WTC11 (cell line): ENCODE data around the gene USH2A. TPM values are rescaled to one million over a fixed set of nuclear protein-coding genes. Genes with fewer than 3 reads are reported as not detected.

Experiments used
- ATAC-seq: fragments of 200-7000 bp; cut with Tn5 transposase; 2 replicates; pipeline ENCODE4 v1.10.0; 2021; ENCODE audit warnings: mild to moderate bottlenecking, moderate library complexity
- CTCF ChIA-PET: fragments of 300-600 bp; sonication (Branson Sonifier 250); formaldehyde crosslinking; loops from one replicate; lab custom pipeline; 2021; ENCODE audit warnings: antibody characterized with exemption; lab: Charles Lee
- POLR2A ChIA-PET: fragments of 350-600 bp; sonication (Branson Sonifier 250); formaldehyde crosslinking; loops from one replicate; lab custom pipeline; 2021; ENCODE audit warnings: antibody characterized with exemption; lab: Charles Lee
- DNase-seq: peaks from one replicate; pipeline ENCODE4 v3.0.0; 2021; ENCODE audit warnings: low spot score
- H3K27ac Mint-ChIP-seq: 2 replicates; pipeline ENCODE4 v1.8.0; 2021; ENCODE audit warnings: mixed read lengths
- H3K27me3 Mint-ChIP-seq: 2 replicates; pipeline ENCODE4 v1.8.0; 2021; ENCODE audit warnings: low read depth, mild to moderate bottlenecking, moderate library complexity, mixed read lengths
- H3K36me3 Mint-ChIP-seq: 2 replicates; pipeline ENCODE4 v1.8.0; 2021; ENCODE audit warnings: mixed read lengths
- H3K4me1 Mint-ChIP-seq: 2 replicates; pipeline ENCODE4 v1.8.0; 2022; ENCODE audit warnings: mixed read lengths
- H3K4me3 Mint-ChIP-seq: 2 replicates; pipeline ENCODE4 v1.8.0; 2021; ENCODE audit warnings: mild to moderate bottlenecking, moderate library complexity, mixed read lengths
- H3K9me3 Mint-ChIP-seq: 2 replicates; pipeline ENCODE4 v1.8.0; 2021; ENCODE audit warnings: mixed read lengths
- CREM ChIP-seq: sonication (generic); formaldehyde crosslinking; IDR thresholded peaks from 2 replicates; pipeline ENCODE4 v1.8.1; 2022; ENCODE audit warnings: mild to moderate bottlenecking, missing genetic modification reagents, moderate library complexity
- JAZF1 ChIP-seq: fragments of 250-450 bp; sonication (Bioruptor Pico); IDR thresholded peaks from 2 replicates; pipeline ENCODE4 v1.9.0; 2021; ENCODE audit warnings: moderate library complexity, mild to moderate bottlenecking, inconsistent platforms
- JUN ChIP-seq: sonication (generic); formaldehyde crosslinking; IDR thresholded peaks from 2 replicates; pipeline ENCODE4 v1.8.0; 2023; ENCODE audit warnings: mild to moderate bottlenecking, missing genetic modification reagents
- KAT7 ChIP-seq: sonication (generic); formaldehyde crosslinking; IDR thresholded peaks from 2 replicates; pipeline ENCODE4 v1.8.1; 2023; ENCODE audit warnings: missing genetic modification reagents, mild to moderate bottlenecking, borderline replicate concordance
- NFATC4 ChIP-seq: fragments of 250-450 bp; sonication (Bioruptor Pico); IDR thresholded peaks from 2 replicates; pipeline ENCODE4 v1.9.0; 2021; ENCODE audit warnings: mild to moderate bottlenecking
- RELA ChIP-seq: sonication (generic); formaldehyde crosslinking; IDR thresholded peaks from 2 replicates; pipeline ENCODE4 v1.8.1; 2022; ENCODE audit warnings: missing genetic modification reagents, mild to moderate bottlenecking, borderline replicate concordance
- TEAD1 ChIP-seq: sonication (generic); formaldehyde crosslinking; IDR thresholded peaks from 2 replicates; pipeline ENCODE4 v1.8.0; 2022; ENCODE audit warnings: mild to moderate bottlenecking, missing genetic modification reagents
- ZBTB21 ChIP-seq: sonication (generic); formaldehyde crosslinking; IDR thresholded peaks from 2 replicates; pipeline ENCODE4 v1.8.1; 2023; ENCODE audit warnings: mild to moderate bottlenecking, missing genetic modification reagents, borderline replicate concordance
- ZNF263 ChIP-seq: sonication (generic); formaldehyde crosslinking; IDR thresholded peaks from 2 replicates; pipeline ENCODE4 v1.8.1; 2022; ENCODE audit warnings: low read depth, mild to moderate bottlenecking, moderate library complexity, missing genetic modification reagents
- total RNA-seq: library from RNA; stranded (reverse); gene quantifications from 3 replicates; pipeline ENCODE4 v1.2.3, GENCODE V29; 2021
- TF ChIP-seq, protein P1 (sequence below): sonication (generic); formaldehyde crosslinking; IDR thresholded peaks from 2 replicates; pipeline ENCODE4 v1.8.0; 2022; ENCODE audit warnings: mild to moderate bottlenecking, missing genetic modification reagents
- TF ChIP-seq, protein P2 (sequence below): sonication (generic); formaldehyde crosslinking; conservative IDR thresholded peaks from 2 replicates; pipeline ENCODE4 v1.8.1; 2023; ENCODE audit warnings: mild to moderate bottlenecking, low read depth, missing genetic modification reagents, moderate library complexity
- TF ChIP-seq, protein P3 (sequence below): sonication (generic); formaldehyde crosslinking; IDR thresholded peaks from 2 replicates; pipeline ENCODE4 v1.8.1; 2022; ENCODE audit warnings: mild to moderate bottlenecking, missing genetic modification reagents, moderate library complexity, borderline replicate concordance
- TF ChIP-seq, protein P4 (sequence below): sonication (generic); formaldehyde crosslinking; IDR thresholded peaks from 2 replicates; pipeline ENCODE4 v1.8.1; 2023; ENCODE audit warnings: mild to moderate bottlenecking, missing genetic modification reagents

Gene USH2A
- total RNA-seq, 1 experiment from 2014 or later = 0.37 TPM

GRCh38 chr1:216224233-216224632 lies 199.0 kb downstream of the USH2A start:
- H3K27me3 Mint-ChIP-seq = no peaks in the 10 kb centered on the region
- H3K9me3 Mint-ChIP-seq = 0 out of 2 replicates have a peak, but pooled peaks cover 9% of the 10 kb centered on the region
- ChIA-PET POLR2A (no interaction called here), CTCF (no interaction called here)
- H3K27ac Mint-ChIP-seq = no peak overlapping the region
- no peak overlapping the region for H3K4me3 Mint-ChIP-seq
- H3K36me3 Mint-ChIP-seq = no peaks in the 10 kb centered on the region
- DNase-seq = no peak
- H3K4me1 Mint-ChIP-seq = peaks cover 15% of the 10 kb centered on the region
- no peak for ATAC-seq
- TF ChIP-seq, protein P1, sequence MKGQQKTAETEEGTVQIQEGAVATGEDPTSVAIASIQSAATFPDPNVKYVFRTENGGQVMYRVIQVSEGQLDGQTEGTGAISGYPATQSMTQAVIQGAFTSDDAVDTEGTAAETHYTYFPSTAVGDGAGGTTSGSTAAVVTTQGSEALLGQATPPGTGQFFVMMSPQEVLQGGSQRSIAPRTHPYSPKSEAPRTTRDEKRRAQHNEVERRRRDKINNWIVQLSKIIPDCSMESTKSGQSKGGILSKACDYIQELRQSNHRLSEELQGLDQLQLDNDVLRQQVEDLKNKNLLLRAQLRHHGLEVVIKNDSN (CRISPR knock-in tag) = no peak
- TF ChIP-seq ZNF263 (CRISPR knock-in tag) = no peak
- TF ChIP-seq CREM (CRISPR knock-in tag) = no peak
- no peak for TF ChIP-seq JUN (CRISPR knock-in tag)
- TF ChIP-seq JAZF1 (CRISPR knock-in tag) = no peak
- TF ChIP-seq, protein P2, sequence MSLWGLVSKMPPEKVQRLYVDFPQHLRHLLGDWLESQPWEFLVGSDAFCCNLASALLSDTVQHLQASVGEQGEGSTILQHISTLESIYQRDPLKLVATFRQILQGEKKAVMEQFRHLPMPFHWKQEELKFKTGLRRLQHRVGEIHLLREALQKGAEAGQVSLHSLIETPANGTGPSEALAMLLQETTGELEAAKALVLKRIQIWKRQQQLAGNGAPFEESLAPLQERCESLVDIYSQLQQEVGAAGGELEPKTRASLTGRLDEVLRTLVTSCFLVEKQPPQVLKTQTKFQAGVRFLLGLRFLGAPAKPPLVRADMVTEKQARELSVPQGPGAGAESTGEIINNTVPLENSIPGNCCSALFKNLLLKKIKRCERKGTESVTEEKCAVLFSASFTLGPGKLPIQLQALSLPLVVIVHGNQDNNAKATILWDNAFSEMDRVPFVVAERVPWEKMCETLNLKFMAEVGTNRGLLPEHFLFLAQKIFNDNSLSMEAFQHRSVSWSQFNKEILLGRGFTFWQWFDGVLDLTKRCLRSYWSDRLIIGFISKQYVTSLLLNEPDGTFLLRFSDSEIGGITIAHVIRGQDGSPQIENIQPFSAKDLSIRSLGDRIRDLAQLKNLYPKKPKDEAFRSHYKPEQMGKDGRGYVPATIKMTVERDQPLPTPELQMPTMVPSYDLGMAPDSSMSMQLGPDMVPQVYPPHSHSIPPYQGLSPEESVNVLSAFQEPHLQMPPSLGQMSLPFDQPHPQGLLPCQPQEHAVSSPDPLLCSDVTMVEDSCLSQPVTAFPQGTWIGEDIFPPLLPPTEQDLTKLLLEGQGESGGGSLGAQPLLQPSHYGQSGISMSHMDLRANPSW (CRISPR knock-in tag) = no peak
- no peak for TF ChIP-seq ZBTB21 (CRISPR knock-in tag)
- TF ChIP-seq, protein P3, sequence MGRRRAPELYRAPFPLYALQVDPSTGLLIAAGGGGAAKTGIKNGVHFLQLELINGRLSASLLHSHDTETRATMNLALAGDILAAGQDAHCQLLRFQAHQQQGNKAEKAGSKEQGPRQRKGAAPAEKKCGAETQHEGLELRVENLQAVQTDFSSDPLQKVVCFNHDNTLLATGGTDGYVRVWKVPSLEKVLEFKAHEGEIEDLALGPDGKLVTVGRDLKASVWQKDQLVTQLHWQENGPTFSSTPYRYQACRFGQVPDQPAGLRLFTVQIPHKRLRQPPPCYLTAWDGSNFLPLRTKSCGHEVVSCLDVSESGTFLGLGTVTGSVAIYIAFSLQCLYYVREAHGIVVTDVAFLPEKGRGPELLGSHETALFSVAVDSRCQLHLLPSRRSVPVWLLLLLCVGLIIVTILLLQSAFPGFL (CRISPR knock-in tag) = no peak
- TF ChIP-seq, all 79 proteins: peak for 0

GRCh38 chr1:216223486-216223885 lies 199.8 kb downstream of the USH2A start:
- POLR2A ChIA-PET = no interaction called here
- Mint-ChIP-seq H3K27me3 (no peaks in the 10 kb centered on the region), H3K4me1 (peaks cover 15% of the 10 kb centered on the region), H3K36me3 (no peaks in the 10 kb centered on the region), H3K9me3 (0 out of 2 replicates have a peak, but pooled peaks cover 9% of the 10 kb centered on the region), H3K4me3 (no peak overlapping the region), H3K27ac (no peak overlapping the region)
- ATAC-seq (no peak), DNase-seq (no peak)
- no peak for TF ChIP-seq ZBTB21 (CRISPR knock-in tag)
- CTCF ChIA-PET = interaction anchor here (0.6 kb wide), 1 partner anchor 513 kb away, joined by 3 read pairs; no protein-coding TSS in a partner anchor

GRCh38 chr1:216222288-216222687 lies 201.0 kb downstream of the USH2A start:
- TF ChIP-seq TEAD1 (CRISPR knock-in tag) = no peak
- no peak for TF ChIP-seq NFATC4 (CRISPR knock-in tag)
- no peak for TF ChIP-seq JAZF1 (CRISPR knock-in tag)
- TF ChIP-seq RELA = no peak
- no peak for TF ChIP-seq KAT7
- TF ChIP-seq, protein P4, sequence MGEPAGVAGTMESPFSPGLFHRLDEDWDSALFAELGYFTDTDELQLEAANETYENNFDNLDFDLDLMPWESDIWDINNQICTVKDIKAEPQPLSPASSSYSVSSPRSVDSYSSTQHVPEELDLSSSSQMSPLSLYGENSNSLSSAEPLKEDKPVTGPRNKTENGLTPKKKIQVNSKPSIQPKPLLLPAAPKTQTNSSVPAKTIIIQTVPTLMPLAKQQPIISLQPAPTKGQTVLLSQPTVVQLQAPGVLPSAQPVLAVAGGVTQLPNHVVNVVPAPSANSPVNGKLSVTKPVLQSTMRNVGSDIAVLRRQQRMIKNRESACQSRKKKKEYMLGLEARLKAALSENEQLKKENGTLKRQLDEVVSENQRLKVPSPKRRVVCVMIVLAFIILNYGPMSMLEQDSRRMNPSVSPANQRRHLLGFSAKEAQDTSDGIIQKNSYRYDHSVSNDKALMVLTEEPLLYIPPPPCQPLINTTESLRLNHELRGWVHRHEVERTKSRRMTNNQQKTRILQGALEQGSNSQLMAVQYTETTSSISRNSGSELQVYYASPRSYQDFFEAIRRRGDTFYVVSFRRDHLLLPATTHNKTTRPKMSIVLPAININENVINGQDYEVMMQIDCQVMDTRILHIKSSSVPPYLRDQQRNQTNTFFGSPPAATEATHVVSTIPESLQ (CRISPR knock-in tag) = no peak
- H3K4me1 Mint-ChIP-seq = peaks cover 15% of the 10 kb centered on the region
- ATAC-seq (no peak), DNase-seq (no peak)
- 0 out of 2 replicates have a peak, but pooled peaks cover 5% of the 10 kb centered on the region for H3K9me3 Mint-ChIP-seq
- no peaks in the 10 kb centered on the region for H3K27me3 Mint-ChIP-seq
- no peaks in the 10 kb centered on the region for H3K36me3 Mint-ChIP-seq
- no peak overlapping the region for H3K27ac Mint-ChIP-seq
- ChIA-PET CTCF (interaction anchor here (0.8 to 2.2 kb wide), 14 partner anchors 9 to 499 kb away, joined by 3 to 17 read pairs (median 6); no protein-coding TSS in a partner anchor), POLR2A (interaction anchor here (0.7 kb wide), 1 partner anchor 71 kb away, joined by 6 read pairs; no protein-coding TSS in a partner anchor)
- H3K4me3 Mint-ChIP-seq = no peak overlapping the region
